GM18520 (cell line): Measurements from ENCODE around the gene KAT7.
"Not testable (repeated sequence)": the region's sequence is repeated elsewhere in the genome, so short reads cannot be mapped to it uniquely, and the experiment has no call there.

Experiments
- ATAC-seq: cut with Tn5 transposase; IDR thresholded peaks from one replicate; pipeline ENCODE4 v1.9.1; 2021; ENCODE audit not compliant: unreplicated experiment

Gene KAT7

DNA sequence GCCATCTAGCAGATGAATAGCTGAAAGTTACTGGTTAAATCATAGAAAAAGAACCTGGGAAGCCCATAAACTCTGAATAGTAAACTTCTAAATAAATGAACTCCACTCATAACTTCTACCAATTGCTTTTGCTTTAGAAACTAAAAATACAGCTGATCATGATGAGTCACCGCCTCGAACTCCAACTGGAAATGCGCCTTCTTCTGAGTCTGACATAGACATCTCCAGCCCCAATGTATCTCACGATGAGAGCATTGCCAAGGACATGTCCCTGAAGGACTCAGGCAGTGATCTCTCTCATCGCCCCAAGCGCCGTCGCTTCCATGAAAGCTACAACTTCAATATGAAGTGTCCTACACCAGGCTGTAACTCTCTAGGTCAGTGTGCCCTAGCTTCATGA lies 9.7 kb downstream of the KAT7 start:
- ATAC-seq, result no peak

DNA sequence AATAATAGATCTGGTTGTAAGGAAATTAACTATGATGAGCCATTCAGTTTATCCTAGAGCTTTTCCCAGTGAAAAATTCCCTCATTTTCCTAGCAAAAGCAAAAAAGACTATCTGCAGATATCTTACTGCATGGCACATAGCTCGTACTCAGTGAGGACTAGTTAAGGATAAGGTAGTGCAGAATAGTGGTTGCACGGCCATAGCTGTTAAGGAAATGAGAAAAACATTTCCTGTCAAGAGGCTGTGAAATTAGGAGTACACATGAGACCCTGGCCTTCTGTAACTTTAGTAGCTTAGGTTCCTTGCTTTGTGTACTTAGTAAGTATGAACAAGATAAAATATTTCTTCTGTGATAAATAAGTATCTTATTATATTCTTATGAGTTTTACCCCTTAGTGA lies 10.3 kb downstream of the KAT7 start:
- ATAC-seq, result no peak

DNA sequence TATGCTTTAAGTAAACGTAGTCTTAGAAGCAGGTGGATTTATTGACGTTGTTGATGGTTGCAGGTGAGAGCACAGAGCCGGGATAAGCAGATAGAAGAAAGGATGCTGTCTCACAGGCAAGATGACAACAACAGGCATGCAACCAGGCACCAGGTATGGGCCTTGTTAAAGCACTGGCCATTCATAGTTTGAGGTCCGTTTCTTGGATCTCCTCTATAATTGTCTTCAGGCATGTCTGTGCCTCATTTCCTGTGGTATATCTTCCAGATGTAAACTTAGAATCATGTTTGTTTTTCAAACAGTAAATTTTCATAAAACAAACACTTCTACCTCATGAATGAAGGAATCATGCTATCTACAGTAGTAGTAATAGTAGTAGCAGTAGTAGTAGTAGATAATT lies 20.6 kb downstream of the KAT7 start:
- ATAC-seq, result no peak

DNA sequence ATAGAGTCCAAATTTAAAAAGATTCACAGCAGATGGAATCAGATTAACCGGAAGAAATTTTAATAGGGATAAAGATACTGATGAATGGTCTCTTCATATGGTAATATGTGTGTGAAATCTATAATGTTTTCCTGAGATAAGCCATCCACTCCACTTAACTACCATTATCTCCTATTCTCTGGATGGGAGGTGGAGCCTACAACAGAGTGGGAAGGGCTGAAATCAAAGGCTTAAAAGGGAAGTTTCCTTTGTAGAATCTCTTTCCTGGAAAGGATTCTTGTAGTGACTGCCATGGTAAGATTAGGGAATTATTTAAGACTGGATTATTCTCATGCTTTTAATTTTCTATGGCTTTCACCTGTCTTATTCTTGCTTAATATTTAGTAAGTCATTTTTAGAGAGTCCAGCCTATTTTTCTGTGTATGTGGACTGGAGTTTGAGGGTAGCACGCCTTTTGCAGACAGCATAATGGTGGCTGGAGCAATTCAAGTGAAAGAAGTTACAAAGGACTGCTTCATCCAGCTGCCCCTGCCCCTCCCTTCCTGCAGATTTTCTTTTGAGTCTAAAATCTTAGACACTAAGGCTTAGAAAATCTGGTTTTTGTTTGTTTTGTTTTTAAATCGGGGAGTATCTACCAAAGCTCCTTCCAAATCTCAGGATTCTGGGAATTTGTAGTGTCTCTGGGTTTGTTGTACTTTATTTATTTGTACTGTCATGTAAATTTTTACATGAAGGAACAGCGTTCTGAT lies 26.5 kb downstream of the KAT7 start:
- ATAC-seq, result no peak

DNA sequence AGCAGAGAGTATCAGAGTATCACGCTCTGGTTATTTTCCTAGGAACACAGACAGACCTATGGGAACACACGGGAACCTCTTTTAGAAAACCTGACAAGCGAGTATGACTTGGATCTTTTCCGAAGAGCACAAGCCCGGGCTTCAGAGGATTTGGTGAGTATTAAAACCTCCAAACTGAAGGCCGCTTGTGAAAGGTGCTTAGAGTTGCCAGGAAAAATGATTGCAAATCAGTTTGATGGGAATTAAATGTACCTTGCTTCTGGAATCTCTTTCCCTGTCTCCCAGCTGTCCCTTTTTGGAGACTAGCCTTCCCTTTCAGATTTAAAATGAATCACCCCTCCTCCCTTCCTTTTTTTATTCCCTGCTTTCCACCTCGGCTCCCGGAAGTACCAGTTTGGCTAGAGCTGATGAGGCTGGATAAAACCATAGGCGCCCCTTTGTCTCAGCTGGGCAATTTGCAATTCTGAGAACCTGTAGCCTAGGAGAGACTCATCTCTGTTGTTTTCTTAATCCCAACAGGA lies 27.3 kb downstream of the KAT7 start:
- ATAC-seq, result no peak

DNA sequence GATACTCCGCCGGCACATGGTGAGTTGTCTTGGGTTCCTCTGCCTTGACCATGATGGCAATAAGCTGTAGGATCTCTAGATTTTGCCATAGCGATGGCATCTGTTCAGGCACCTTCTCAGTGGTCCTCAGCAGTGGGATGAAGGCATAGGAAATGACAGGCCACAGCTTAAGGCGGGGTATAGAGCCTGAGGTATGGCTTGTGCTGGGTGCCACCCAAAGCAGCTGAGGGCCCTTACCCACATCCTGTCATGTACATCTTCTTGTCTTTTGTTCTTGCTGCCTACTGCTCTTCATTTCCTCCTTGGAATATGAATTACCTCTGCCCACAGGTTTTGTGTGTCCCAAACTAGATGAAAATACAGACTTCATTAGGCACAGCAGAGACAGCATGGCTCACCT lies 29.5 kb downstream of the KAT7 start:
- ATAC-seq, result no peak

DNA sequence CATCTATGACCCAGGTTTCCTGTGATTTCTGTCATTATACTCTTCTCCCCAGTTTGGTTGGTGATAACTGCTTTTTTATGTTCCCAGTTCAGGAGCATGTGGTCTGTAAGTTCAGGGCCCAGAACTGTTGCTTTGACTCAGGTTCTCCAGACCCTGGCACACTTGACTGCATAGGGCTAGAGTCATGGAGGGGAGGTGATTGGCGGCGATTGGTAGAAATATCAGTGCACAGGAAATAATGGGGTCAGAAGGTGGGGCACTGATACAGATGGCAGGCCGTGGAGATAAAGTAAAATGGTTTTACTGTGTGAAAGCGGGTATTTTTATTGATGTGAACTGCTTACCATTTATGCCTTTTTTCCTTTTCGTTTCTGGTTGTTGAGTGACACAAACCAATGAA lies 30.7 kb downstream of the KAT7 start:
- ATAC-seq, result no peak

DNA sequence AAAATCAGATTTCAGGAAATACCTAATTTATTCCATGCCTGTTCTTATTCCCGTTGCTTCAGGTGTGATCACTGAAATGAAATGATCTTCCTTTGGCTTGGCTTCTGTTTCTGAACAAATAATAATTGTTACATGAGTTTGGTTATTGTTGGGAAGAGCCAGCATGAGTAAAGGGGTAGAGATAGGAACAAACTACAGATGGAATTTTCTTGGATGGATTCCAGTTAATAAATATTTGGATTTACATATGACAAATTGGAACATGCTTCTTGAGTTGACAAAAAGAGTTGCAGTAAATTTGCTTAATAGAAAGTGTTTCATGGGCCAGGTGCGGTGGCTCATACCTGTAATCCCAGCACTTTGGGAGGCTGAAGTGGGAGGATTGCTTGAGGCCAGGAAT lies 31.2 kb downstream of the KAT7 start:
- no peak for ATAC-seq

DNA sequence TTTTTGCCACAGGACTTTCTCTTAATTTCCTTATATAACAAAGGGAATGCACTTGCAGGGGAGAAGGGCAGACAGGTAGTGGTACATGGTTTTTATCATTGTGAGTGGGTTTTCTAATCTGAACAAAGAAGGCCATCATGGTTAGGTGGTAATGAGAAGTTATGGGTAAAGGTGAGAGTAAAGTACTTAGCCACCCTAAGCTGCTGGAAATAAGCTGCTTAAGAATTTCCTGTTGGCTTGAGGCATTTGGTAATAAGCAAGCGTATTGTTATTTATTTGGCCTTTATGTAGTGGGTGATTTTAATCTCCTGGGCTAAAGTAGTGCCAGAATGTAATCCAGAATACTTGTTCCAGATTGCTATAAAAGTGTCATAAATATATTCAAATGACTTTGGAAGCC lies 32.3 kb downstream of the KAT7 start:
- no peak for ATAC-seq

DNA sequence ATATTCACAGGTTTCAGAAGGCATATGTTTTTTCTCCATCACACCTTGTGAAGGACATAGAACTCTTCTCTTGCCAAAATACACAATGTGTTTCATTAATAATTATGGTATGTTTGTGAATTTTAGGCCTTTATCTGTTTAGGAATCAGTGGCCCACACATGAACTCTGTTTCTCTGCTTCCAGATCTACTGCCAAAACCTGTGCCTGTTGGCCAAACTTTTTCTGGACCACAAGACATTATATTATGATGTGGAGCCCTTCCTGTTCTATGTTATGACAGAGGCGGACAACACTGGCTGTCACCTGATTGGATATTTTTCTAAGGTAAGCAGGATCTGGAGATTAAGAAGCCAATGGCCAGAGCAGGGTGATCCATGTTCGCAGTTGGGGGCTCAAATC lies 33.0 kb downstream of the KAT7 start:
- ATAC-seq, result no peak

DNA sequence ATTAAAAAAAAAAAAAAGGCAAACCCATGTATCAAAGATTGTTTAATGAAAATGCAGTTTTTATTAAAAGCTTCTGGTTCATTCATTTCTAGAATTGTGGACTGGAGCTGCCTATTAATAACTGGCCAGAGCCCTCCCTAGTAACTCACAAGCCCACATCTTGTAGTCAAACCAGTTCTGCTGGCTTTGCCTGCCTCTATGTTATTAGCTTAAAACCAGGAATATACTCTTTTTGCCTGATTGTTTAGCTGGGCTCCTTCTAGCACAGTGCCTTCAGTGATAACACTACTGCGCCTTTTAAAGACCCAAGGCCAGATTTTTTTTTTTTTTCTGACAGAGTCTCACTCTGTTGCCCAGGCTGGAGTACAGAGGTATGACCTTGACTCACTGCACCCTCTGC lies 33.4 kb downstream of the KAT7 start:
- ATAC-seq, result no peak

DNA sequence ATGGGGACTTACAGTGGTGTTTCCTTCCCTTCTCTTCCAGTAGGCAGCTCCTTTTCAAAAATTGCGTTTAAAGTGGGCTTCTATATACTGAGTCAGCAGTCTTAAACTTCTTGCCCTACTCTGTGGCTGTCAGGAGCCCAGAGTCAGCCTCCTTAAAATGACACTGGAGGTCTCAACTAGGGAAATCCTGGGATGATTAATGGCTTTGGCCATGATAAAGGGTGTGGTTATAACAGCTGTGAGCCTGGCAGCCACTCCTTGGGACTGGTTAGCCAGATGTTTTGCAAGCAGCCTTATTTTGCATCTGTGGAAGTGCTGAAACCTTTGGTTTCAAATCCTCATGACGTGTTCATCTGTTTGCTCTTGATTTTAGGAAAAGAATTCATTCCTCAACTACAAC lies 34.3 kb downstream of the KAT7 start:
- no peak for ATAC-seq

DNA sequence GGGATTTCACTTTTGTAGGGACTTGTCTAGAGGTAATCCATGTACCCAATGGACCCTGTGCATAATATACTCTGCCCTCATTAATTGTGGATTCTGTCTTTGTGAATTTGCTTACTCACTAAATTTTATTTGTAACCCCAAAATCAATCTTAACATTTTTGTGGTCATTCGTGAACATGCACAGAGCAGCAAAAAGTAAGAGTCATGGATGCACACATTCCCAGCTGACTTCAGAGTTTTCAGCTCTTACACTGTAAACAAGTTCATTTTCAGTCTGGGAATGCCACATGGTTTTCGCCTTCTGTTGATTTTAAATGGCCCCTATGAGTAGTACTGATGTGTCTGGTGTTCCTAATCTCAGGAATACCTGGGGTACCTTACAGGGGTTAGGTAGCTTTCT lies 35.1 kb downstream of the KAT7 start:
- no peak for ATAC-seq

DNA sequence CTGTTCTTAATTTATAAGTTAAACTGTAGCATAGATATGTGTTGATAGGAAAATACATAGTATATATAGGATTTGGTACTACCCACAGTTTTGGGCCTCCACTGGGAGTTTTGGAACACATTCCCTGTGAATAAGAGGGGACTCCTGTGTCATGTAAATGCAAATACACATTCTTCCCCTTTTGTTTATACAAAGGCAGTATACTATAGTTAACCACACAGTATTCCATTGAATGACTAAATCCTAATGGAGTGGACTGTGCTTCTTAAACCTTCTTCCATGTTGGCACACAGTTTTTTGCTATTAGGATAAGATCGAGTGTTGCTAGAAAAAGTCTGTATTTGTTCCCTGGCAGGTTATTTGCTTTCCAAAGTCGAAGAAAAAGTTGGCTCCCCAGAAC lies 37.2 kb downstream of the KAT7 start:
- ATAC-seq, result no peak

DNA sequence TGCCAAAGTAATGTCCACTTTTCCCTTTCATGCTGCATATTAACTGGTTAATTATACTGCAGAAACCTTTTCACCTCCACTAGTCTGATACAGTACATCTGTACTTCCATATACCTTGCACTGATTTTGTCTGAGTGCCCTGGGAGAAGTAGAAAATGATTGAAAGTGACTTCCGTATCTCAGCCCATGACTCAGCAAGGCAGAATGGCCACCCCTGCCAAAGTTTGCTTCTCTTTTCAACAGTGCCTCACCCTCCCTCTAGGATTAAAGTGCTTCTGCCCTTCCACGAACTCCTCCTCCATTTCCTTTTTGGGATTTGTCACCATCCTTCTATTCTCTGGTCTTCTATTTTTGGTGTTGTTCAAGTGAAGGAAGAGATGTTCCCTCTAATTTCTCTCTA lies 39.8 kb downstream of the KAT7 start:
- not testable (repeated sequence) for ATAC-seq

DNA sequence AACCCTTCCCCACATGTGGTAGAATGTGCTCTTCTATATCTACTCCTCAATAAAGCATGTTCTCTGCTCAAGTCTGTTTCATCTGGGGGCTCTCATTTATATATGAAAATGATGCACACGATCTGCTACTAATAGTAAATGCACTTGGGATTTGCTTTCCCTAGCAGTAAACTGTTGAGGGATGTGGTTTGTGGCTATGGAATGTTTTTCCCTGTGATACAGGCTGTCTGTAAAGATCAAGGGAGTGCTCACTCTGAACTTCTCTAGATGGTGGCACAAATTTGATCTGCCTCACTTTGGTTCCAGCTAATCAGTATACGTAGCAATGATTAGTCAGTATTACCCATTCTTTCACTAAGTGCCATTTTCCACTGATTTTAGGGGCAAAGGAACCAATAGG lies 40.5 kb downstream of the KAT7 start:
- no peak for ATAC-seq

DNA sequence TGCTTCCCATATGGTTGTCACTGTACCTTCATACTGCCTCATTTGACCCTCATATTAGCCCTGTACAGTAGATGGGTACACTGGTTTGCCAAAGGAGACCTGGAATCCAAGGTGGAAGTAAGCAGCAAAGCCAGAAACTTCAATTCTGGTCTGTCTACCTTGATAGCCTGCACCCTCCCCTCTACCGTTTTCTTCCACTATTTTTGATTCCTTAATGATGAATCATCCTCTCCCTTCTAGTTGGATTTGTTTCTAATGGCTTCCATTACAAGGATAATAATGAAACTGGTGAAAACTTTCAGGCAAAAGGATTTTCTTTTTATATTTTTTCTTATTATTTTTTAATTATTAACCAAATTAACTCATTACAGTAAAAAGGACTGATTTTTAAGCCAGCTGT lies 42.1 kb downstream of the KAT7 start:
- ATAC-seq, result no peak

DNA sequence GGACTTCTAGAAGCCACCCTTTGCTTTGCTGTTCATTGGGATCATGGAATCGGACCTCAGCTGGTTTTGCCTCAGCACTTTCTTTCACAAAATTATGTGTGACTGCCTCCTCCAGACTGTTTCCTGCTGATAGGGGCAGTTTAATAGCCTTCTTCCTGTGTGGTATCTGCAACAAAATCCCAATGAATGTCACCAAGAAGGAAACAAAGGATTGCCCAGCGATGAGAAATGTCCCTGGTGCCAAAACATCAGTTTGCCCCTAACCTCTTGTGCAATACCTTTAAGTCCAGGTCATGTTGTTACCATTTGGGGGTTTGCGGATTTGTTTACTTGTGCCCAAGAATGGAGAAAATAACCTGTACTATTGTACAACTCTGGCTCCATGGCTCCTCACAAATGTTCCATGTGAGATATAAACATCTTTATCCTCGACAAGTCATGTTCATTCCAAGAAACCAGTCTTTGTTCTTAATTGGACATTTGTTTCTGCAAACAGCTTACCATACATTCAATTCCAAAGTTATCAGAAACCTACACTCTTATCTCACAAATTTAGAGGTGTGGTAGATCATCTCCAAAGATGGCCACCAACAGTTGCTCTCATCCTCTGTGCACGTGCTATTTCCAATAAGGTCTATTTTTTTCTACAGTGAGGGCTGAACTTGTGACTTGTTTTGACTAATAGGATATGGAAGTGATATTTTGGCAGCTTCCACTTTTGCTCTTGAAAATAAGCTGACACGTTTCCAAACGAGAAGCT lies 44.5 kb downstream of the KAT7 start:
- ATAC-seq, result no peak

DNA sequence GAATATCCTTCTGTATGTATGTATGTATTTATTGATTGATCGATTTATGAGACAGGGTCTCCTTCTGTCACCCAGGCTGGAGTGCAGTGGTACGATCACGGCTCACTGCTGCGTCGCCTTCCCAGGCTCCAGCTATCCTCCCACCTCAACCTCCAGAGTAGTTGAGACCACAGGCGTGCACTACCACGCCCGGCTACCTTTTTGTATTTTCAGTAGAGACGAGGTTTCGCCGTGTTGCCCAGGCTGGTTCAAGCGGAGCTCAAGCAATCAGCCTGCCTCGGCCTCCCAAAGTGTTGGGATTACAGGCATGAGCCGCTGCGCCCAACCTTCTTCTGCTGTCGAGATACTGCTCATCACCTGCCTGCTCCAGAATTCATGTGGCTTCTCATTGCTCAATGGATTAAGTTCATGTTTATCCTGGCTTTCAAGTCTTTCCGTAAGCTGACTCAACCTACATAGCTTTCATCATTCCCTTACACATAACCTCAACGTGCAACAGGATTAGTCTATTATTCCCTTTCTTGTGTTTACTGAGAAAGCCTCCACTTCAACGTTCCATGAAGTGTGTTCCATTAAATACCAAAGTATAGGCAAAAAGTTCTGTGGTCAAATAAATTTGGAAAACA lies 45.8 kb downstream of the KAT7 start:
- ATAC-seq, result no peak

DNA sequence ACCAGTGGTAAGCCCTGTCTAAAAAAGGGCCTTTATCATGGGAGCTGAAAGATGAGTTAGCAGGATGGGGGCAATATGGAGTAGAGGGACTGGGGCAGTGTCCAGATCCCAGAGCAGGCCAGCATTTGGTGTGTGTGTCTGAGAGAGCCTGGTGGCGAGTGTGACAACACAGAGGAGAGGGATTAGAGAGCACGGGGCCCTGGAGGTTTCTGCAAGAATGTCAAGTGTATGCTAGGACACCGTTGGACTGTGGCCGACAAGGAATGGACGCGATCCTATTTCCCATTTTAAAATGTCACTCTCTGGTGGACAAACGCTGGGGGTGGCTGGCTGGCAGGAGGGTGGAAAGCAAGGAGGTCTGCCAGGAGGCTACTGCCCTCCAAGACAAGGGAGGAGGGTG lies 47.0 kb downstream of the KAT7 start:
- no peak for ATAC-seq

DNA sequence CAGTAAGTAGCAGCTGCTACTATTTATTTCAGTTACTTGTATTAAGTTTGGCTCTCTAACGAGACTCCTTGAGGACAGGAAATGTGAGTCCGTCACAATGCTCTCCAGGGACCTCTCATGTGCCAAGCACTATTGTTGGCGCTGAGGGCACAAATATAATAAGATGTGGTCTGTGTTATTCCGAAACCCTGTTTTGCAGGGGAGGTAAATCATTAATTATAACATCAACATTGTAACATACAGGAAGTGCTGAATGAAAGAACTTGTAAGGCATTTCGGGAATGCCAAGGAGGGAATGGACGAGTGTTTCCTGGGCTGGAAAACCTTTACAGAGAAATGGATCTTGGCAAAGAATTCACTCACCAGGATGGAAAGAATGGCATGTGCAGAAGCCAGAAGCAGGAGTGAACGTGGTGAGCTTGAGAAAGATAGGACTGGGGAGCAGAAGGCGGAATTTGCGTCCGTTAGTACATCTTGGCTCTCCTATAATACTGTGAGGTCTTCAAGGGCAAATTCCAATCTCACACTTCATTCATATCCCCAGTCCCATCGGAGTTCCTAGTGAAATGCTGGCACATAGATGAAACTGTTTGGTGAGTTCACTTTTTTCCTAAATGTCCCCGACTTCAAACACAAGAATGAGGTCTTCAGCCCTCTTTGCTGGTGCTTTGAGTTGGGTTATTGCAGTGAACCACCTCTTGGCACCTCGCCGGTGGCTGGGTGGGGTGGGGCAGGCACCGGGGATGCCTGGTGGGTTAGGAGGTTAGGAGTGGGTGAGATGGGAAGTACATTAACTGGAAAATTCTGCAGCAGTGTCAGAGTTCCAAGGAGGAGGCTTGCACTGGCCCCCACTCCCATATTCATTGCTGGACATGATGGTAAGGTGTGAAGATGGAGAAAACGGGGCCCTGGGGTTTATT lies 47.9 kb downstream of the KAT7 start:
- no peak for ATAC-seq
